ENCODE results near the gene CD207.
"Not testable (repeated sequence)": the region's sequence is repeated elsewhere in the genome, so short reads cannot be mapped to it uniquely, and the experiment has no call there.

CD207 gene
- 0 to 0.18 (median 0) reads per million in 4 experiments for total RNA-seq

- no peak for DNase-seq
Measured at GRCh38 chr2:70835643-70836042, at the start of gene CD207. TSS of gene CD207 (minus strand) at chr2:70835816. CDS start at chr2:70835776, 40 bp downstream.

GRCh38 chr2:70878543-70878942 lies 42.9 kb upstream of the CD207 start:
- not testable (repeated sequence) for DNase-seq

GRCh38 chr2:70876138-70876537 lies 40.5 kb upstream of the CD207 start:
- not testable (repeated sequence) for DNase-seq

GRCh38 chr2:70873541-70873940 lies 37.9 kb upstream of the CD207 start:
- DNase-seq = no peak

- peak; percentile 63 for DNase-seq
Measured at GRCh38 chr2:70871398-70872211, 36.0 kb upstream of the CD207 start.

- DNase-seq = no peak
Measured at GRCh38 chr2:70870790-70871189, 35.2 kb upstream of the CD207 start.

GRCh38 chr2:70868970-70869369 lies 33.4 kb upstream of the CD207 start:
- no peak for DNase-seq

- DNase-seq = peak; percentile 56
Measured at GRCh38 chr2:70861777-70862625, 26.4 kb upstream of the CD207 start.

- DNase-seq = no peak
Measured at GRCh38 chr2:70855667-70856066, 20.1 kb upstream of the CD207 start.

- DNase-seq = no peak
Measured at GRCh38 chr2:70854411-70854810, 18.8 kb upstream of the CD207 start.

- DNase-seq = no peak
Measured at GRCh38 chr2:70852824-70853223, 17.2 kb upstream of the CD207 start.

GRCh38 chr2:70851704-70852103 lies 16.1 kb upstream of the CD207 start:
- no peak for DNase-seq

- no peak for DNase-seq
Measured at GRCh38 chr2:70850925-70851324, 15.3 kb upstream of the CD207 start.

GRCh38 chr2:70842401-70842800 lies 6.8 kb upstream of the CD207 start:
- DNase-seq = no peak

- DNase-seq = no peak
Measured at GRCh38 chr2:70837980-70838925, 2.6 kb upstream of the CD207 start.

- DNase-seq = no peak
Measured at GRCh38 chr2:70834881-70835280, 735 bp downstream of the CD207 start.

- no peak for DNase-seq
Measured at GRCh38 chr2:70834106-70834505, 1.5 kb downstream of the CD207 start.

GRCh38 chr2:70833246-70833645 lies 2.4 kb downstream of the CD207 start:
- no peak for DNase-seq

GRCh38 chr2:70832386-70832785 lies 3.2 kb downstream of the CD207 start:
- DNase-seq = no peak

GRCh38 chr2:70831861-70832260 lies 3.8 kb downstream of the CD207 start:
- DNase-seq = no peak

GRCh38 chr2:70830366-70830765 lies 5.2 kb downstream of the CD207 start:
- DNase-seq = no peak

GRCh38 chr2:70829916-70830315 lies 5.7 kb downstream of the CD207 start:
- DNase-seq = no peak

Measured in effector CD8-positive, alpha-beta T cell (primary cell).